IPS-11a (cell line): ENCODE data around the gene LPP.

ENCODE experiments used
- H3K4me3 ChIP-seq: one replicate; pipeline ENCODE4 v1.5.1; 2013; ENCODE audit warnings: low read depth, low read length, control low read depth

LPP gene

GRCh38 chr3:188759336-188760005 is 605.5 kb downstream of the LPP start:
- H3K4me3 ChIP-seq = no peak overlapping the region

- H3K4me3 ChIP-seq = no peak overlapping the region
These were observed 606.5 kb downstream of the LPP start for GRCh38 chr3:188760408-188760807.

GRCh38 chr3:188761439-188761838 is 607.5 kb downstream of the LPP start:
- no peak overlapping the region for H3K4me3 ChIP-seq

GRCh38 chr3:188761964-188762363 is 608.0 kb downstream of the LPP start:
- no peak overlapping the region for H3K4me3 ChIP-seq

- no peak overlapping the region for H3K4me3 ChIP-seq
These were observed 610.7 kb downstream of the LPP start for GRCh38 chr3:188764609-188765008.

GRCh38 chr3:188769831-188770230 is 615.9 kb downstream of the LPP start:
- H3K4me3 ChIP-seq = no peak overlapping the region

- no peak overlapping the region for H3K4me3 ChIP-seq
These were observed 618.9 kb downstream of the LPP start for GRCh38 chr3:188772886-188773285.

GRCh38 chr3:188775412-188775811 is 621.5 kb downstream of the LPP start:
- H3K4me3 ChIP-seq = no peak overlapping the region

GRCh38 chr3:188776447-188776846 is 622.5 kb downstream of the LPP start:
- H3K4me3 ChIP-seq = no peak overlapping the region

GRCh38 chr3:188778091-188778852 is 624.3 kb downstream of the LPP start:
- no peak overlapping the region for H3K4me3 ChIP-seq

GRCh38 chr3:188779281-188779980 is 625.5 kb downstream of the LPP start:
- no peak overlapping the region for H3K4me3 ChIP-seq

- no peak overlapping the region for H3K4me3 ChIP-seq
These were observed 626.5 kb downstream of the LPP start for GRCh38 chr3:188780193-188781147.

- no peak overlapping the region for H3K4me3 ChIP-seq
These were observed 628.7 kb downstream of the LPP start for GRCh38 chr3:188782613-188783124.

GRCh38 chr3:188786424-188786823 is 632.5 kb downstream of the LPP start:
- H3K4me3 ChIP-seq = no peak overlapping the region

GRCh38 chr3:188788621-188789081 is 634.7 kb downstream of the LPP start:
- H3K4me3 ChIP-seq = no peak overlapping the region

- no peak overlapping the region for H3K4me3 ChIP-seq
These were observed 635.3 kb downstream of the LPP start for GRCh38 chr3:188789251-188789650.

- no peak overlapping the region for H3K4me3 ChIP-seq
These were observed 637.4 kb downstream of the LPP start for GRCh38 chr3:188791311-188791710.

GRCh38 chr3:188792793-188793192 is 638.8 kb downstream of the LPP start:
- H3K4me3 ChIP-seq = no peak overlapping the region

- H3K4me3 ChIP-seq = no peak overlapping the region
These were observed 642.2 kb downstream of the LPP start for GRCh38 chr3:188796122-188796631.

- H3K4me3 ChIP-seq = no peak overlapping the region
These were observed 643.1 kb downstream of the LPP start for GRCh38 chr3:188797045-188797444.
